Activated CD4-positive, alpha-beta T cell treated with anti-CD3 and anti-CD28 coated beads, Interleukin-2, Interleukin-6, amounts not matched to agents 100 ng/mL and 50 ng/mL, durations not matched to agents 16 hours and 8 hours (primary cell): ENCODE data around the gene LRRC34.

ENCODE experiments used
- DNase-seq: peaks from one replicate; pipeline ENCODE4 v3.0.0-alpha.2; 2020

Gene LRRC34

DNA sequence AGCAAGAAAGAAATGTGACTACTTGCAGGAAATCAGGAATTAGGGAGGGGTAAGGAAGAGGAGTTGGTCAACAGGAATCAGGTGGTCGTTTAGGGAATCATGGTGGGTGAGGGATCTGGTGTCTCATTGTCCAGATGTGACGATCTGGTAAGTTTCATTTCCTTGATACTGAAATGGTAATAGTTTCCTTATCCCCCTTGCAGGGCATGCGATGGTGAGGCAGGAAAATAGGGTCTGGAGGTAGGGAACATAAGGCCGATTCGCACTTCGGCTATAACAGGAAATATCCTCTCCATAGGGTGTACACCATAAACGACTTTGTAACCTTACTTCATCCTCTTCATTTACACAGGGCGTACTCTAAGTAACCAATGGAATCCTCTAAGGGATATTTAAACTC is 574 bp upstream of the LRRC34 start:
- no peak for DNase-seq

- peak; percentile 21 for DNase-seq
Measured at GRCh38 chr3:169811631-169812331, 923 bp downstream of the LRRC34 start.

- no peak for DNase-seq
Measured at GRCh38 chr3:169809230-169809795, 3.4 kb downstream of the LRRC34 start.

GRCh38 chr3:169804681-169805080 is 8.0 kb downstream of the LRRC34 start:
- no peak for DNase-seq

GRCh38 chr3:169792359-169792758 is 20.3 kb downstream of the LRRC34 start:
- no peak for DNase-seq

DNA sequence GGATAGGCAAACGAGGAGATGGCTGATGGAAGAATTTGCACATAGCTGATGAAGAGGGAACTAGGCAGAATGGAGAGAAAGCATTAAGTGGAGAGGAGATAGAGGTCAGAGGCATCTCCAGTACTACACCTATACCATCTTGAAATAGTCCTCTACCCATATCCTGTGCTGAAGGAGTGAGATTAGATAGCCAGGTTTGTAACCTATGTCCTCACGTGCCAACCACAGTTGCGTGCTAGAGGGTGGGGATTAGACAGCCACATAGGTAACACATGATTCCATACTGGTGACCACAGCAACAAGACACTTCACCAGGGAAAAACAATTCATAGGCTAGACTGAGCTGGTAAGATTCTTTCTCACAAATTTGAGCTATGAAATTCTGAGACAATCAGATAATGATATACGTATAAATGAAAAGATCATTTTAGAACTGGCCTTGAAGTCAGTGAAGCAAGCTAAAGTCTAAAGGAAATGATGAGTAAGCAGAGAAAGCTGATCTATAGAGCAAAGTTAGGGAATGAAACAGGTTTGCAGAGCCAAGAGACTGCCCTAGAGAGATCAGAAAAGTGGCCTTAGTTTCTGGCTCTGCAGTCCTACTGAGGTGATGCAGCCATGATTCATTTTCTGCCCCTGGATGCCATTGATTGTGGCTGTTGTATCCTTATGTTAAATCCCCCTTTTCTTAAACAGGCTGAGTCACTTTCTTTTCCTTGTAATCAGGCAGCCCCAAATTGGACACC is 21.8 kb downstream of the LRRC34 start:
- no peak for DNase-seq

DNA sequence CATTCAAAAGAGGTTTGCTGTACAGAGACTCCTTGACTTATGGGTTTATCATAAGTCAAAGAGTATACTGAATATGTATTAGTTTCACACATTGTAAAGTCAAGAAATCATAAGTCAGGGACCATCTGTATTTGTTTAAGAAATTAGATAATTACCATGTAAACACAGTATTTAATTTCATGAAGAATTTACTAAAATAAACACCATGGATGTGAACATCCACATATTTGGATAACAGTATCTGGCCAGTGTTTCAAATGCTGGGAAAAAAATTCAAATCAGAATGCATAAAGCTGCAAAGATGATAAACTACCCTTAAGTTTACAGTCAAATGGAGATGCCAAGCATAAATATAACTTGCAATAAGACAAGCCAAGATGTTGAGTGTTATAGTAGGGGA is 22.5 kb downstream of the LRRC34 start:
- no peak for DNase-seq

- DNase-seq: no peak
Measured at GRCh38 chr3:169787791-169788190, 24.9 kb downstream of the LRRC34 start.

DNA sequence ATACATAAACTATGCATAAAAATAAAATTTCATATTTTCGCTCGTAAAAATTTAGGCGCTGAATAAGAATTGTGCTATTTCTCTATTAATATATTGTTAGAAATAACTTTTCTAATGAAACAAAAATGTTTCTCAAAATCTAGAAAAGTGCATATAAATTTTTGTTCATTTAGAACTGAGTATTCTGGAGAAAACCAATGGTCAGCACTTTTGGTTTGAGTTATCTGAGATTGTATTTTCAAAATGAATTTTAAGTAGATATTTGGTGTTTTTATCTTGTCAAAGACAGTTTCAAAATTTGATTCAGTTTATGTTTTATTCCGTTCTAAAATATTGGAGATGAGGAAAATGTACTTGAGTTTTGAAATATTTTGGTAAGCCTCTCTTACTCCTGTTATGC is 25.6 kb downstream of the LRRC34 start:
- no peak for DNase-seq

- no peak for DNase-seq
Measured at GRCh38 chr3:169781209-169781855, 31.4 kb downstream of the LRRC34 start.

DNA sequence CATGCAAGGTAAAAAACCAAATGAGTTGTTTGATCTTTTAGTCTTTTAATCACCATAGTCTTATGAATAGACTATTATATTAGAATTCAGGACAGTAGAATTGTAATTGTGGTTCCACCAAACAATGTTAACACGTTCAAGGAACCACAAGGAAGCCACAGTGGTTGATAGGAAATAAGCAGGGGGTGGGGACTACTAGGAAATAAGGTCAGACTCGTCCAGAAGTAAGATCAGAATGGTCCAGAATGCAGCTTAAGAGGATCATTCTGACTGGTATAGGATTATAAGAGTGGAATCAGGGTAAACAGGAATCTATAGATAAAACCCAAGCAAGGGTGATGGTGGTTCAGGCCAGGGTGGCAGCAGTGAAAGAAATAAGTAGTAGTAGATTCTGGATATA is 32.0 kb downstream of the LRRC34 start:
- peak; percentile 41 for DNase-seq

DNA sequence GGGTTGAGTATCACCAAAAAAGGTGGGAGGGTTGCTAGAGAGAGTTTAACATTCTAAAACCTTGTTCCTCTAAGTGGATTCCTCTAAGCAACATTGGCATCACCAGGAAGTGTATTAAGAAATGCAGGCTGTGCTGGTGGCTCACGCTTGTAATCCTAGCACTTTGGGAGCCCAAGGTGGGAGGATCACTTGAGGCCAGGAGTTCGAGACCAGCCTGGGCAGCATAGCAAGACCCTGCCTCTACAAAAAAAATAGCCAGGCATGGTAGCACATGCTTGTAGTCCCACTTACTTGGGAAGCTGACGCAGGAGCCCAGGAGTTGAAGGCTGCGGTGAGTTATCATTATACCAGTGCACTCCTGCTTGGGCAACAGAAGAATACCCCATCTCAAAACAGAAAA is 34.9 kb downstream of the LRRC34 start:
- DNase-seq: no peak

DNA sequence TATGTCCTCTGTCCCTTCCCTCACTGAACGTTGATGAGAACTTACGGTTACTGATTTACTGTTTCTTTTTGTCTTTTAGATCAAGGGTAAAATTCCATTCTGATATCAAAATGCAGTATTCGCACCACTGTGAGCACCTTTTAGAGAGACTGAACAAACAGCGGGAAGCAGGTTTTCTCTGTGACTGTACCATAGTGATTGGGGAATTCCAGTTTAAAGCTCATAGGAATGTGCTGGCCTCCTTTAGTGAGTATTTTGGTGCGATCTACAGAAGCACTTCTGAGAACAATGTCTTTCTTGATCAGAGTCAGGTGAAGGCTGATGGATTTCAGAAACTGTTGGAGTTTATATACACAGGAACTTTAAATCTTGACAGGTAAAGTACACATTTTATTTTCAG is 38.5 kb downstream of the LRRC34 start:
- no peak for DNase-seq

DNA sequence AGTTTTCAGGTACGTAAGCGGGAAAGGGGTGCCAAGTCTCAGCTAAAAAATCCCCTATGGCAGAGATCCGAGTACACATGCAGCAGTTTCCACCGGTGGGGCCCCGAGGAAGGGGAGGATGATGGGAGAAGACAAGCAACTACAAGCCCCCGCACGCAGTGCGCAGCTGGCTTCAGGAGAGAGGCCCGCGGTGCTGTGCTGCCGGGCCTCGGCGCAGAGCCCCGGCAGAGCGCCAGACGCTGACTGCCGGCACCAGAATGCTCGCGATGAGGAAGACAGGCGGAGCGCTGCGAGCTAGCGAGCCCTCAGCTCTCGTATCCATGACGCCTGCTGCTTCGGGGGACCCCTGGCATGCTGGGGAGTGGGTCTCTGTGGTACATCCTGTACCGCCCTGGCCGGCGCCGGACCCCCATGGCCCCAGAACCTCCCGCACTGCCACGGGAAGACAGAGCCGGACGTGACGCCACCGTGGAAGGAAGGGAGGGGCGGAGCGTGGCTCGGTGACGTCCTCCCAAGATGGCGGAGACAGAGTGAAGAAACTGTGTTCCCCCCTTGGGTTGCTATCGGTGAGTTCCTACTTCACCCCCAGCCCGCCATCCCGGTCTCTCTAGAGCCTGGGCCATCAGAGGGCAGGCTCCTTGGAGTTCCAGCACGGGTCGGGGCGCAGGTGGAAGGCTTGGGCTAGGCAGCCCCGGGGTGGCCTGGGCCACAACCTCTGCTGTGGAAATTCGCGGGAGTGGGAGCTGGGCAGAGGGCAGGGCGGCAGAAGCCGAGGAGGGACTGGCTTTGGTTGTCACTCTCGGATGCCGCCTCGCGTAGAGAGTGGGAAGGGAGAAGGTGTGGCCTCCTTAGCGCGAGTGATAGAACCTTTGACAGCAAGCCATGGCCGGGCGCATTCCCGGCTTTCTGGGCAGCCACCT is 39.5 kb downstream of the LRRC34 start, which contains the start of gene MYNN:
TSS of gene MYNN (plus strand) at position 500 of the 920 bp plus-strand sequence. CDS start 900 bp downstream, outside the sequence.
- DNase-seq: peak; percentile 94

DNA sequence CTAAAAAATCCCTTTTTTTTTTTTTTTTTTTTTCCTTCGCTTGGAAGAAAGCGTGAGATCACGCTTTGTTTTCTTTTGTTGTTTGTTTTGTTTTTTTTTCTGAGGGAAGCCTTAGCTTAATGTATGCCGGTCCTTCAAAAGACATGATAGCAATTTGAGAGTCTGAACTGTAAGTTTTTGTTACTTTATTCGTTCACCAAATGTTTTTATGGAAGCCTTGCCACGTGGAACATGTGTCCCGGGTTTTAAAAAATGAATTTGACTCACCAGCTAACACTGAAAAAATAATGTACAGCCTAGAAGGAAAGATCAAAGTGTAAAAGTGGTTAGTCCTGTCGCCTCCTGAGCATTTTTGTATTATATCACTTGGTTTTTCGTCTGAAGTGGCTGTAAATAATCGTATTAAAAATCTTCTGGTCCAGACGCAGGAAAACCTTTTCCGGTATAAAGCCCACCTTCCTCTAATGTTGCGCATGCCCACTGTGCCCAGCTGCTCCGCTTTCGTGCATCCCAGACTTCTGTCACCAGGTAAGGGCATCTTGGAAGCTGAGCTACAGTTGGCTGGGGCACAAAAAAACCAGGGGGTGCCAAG is 40.3 kb downstream of the LRRC34 start:
- peak; percentile 70 for DNase-seq

DNA sequence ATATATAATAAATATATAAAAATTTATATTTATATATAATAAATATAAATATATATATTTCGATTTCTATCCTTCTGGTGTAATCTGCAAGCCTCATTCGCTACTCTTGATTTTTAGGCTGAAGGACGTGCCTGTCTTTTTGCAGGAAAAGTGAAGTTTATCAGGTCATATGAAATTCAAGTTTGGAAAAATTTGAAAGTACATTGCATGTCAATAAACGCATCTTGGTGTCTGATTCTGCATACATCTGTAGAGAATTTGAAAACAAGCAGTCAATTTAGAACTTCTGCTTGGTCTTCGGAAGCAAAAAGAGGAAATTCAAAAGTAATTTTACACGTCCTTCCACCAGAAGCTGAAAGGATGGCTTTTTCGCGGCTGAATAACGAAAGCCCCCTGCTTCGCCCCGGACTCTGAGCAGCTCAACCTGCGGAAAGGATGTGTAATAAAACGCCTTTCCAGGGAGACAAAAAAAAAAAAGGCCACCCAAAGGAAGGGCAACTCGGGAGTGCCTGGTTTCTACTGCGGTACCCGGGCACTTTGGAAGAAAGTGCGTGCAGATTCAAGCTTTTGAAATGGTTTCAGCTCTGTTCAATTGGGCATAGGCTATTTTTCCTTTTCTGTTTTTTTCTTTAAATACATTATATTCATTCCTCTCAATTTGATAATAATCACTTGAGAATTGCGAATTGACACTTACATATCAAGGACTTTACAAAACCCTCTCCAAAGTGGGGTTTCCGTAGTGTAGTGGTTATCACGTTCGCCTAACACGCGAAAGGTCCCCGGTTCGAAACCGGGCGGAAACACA is 41.0 kb downstream of the LRRC34 start:
- DNase-seq: peak; percentile 87

- peak; percentile 75 for DNase-seq
Measured at GRCh38 chr3:169769287-169770181, 43.2 kb downstream of the LRRC34 start, which contains the start of gene ACTRT3. TSS of gene ACTRT3 (minus strand) at chr3:169769561. CDS start at chr3:169769520, 41 bp downstream.

GRCh38 chr3:169764882-169765612 is 47.7 kb downstream of the LRRC34 start, which contains the start of gene TERC:
TSS of gene TERC (minus strand) at chr3:169765060.
- DNase-seq: peak; percentile 96

DNA sequence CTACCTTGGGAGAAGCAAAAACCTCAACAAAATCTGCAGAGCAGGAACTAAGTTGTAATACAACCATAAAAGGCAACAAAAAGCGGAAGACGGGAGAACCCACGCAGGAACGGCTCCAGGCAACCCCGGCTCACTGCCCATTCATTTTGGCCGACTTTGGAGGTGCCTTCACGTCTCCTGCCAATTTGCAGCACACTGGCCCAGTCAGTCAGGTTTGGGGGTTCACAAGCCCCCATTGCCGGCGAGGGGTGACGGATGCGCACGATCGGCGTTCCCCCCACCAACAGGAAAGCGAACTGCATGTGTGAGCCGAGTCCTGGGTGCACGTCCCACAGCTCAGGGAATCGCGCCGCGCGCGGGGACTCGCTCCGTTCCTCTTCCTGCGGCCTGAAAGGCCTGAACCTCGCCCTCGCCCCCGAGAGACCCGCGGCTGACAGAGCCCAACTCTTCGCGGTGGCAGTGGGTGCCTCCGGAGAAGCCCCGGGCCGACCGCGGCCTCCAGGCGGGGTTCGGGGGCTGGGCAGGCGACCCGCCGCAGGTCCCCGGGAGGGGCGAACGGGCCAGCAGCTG is 48.3 kb downstream of the LRRC34 start:
- DNase-seq: peak; percentile 77
